Esophagus squamous epithelium (tissue), 4 donors: ENCODE data around the gene EGR1.
A peak's percentile ranks its signal among the peaks of the same experiment; 100 is the strongest.

Source experiments
- CTCF ChIP-seq, 6 experiments: fragments of 450-650 bp in 4 of 6; fragments of 200-600 bp in 2 of 6; sonication (generic) in 2 of 6; IDR thresholded peaks; one replicate each; pipeline ENCODE4 v1.5.1; 2016 to 2019; ENCODE audit warnings: antibody characterized with exemption in 6 of 6, mild to moderate bottlenecking in 4 of 6, moderate library complexity in 4 of 6
- POLR2A ChIP-seq, 4 donors: fragments of 450-650 bp; IDR thresholded peaks; one replicate each; pipeline ENCODE4 v1.6.1; 2017; ENCODE audit warnings: antibody characterized with exemption in 4 of 4, mild to moderate bottlenecking in 4 of 4, moderate library complexity in 3 of 4

GRCh38 chr5:138449501-138450239, 15.6 kb upstream of the EGR1 start:
- TF ChIP-seq CTCF (IDR thresholded peaks at IDR 0.05) (peak; percentile 92 to 97 (median 94)), POLR2A (IDR thresholded peaks at IDR 0.05) (no peak)
